Nucleus accumbens (tissue), 56 donors: ENCODE results near the gene FAM162A.

Source experiments
- DNase-seq, 56 donors: peaks; one replicate each; lab custom pipeline; 2025; lab: John Stamatoyannopoulos, UW

FAM162A gene

GRCh38 chr3:122382888-122383666, 905 bp upstream of the FAM162A start, which contains the start of gene MIX23:
TSS of gene MIX23 (minus strand) at chr3:122383231. CDS start at chr3:122383224, 7 bp downstream.
- DNase-seq: peak; percentile 5 to 92 (median 76)

- DNase-seq: no peak
Observed at GRCh38 chr3:122387709-122388108, 3.7 kb downstream of the FAM162A start.

GRCh38 chr3:122389197-122389596, 5.2 kb downstream of the FAM162A start:
- no peak for DNase-seq

DNA sequence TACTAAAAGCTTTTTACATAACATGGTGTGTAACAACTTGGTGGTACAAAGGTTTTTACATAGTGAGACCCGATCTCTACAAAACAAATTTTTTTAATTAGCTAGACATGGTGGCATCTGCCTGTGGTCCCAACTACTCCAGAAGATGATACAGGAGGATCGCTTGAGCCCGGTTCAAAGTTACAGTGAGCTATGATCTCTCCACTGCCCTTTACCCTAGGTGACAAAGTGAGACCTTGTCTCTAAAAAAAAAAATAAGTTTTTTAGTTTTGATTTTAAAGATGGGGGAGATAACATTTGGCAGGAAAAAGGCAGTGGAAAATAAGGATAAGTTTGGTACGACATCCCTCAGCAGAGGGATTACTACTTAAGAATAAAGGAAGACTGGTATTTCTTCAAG, 5.9 kb downstream of the FAM162A start:
- no peak for DNase-seq

DNA sequence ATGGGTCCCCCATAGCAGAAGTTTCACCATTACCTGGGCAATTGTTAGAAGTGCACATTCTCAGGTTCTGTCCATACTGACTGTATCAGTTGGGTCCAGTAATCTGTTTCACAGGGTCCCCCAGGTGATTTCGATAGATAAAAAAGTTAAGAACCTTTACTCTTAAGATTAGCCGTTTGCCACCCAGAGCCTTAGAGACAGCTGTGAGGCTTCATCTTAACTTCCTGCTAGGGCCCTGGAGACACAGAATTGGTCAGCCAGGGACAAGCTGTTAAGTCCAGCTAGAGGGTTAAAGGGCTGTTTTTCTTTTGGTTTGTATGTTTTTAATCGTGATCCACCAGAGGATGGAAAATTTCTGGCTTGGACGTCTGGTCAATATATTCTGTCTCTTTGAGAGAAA, 6.7 kb downstream of the FAM162A start:
- no peak for DNase-seq

- DNase-seq: no peak
Observed at GRCh38 chr3:122391681-122392446, 7.9 kb downstream of the FAM162A start.

- DNase-seq: no peak
Observed at GRCh38 chr3:122392868-122393844, 9.2 kb downstream of the FAM162A start.

GRCh38 chr3:122394173-122394572, 10.2 kb downstream of the FAM162A start:
- DNase-seq: no peak

- no peak for DNase-seq
Observed at GRCh38 chr3:122395582-122395981, 11.6 kb downstream of the FAM162A start.

- no peak for DNase-seq
Observed at GRCh38 chr3:122396511-122396910, 12.5 kb downstream of the FAM162A start.

DNA sequence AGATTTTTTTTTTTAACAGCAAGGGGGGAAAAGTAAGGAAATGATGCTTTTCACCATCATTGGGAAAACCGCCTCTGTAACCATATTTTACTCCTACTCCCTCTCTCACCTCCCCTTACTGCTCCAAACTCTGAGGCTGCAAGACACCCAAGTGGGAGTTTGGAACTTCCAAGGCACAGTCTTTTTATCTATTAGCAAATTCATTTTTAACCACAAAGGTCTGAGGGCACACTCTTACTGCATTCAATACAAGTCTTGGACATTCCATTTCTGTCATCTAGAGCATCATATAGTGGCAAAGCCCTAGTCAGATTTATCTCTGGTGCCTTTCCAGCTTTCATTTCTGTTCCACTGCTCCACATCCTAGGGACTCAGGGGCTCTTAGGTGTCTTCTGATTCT, 13.2 kb downstream of the FAM162A start:
- peak in 1 of 56 donors; percentile 11 for DNase-seq

DNA sequence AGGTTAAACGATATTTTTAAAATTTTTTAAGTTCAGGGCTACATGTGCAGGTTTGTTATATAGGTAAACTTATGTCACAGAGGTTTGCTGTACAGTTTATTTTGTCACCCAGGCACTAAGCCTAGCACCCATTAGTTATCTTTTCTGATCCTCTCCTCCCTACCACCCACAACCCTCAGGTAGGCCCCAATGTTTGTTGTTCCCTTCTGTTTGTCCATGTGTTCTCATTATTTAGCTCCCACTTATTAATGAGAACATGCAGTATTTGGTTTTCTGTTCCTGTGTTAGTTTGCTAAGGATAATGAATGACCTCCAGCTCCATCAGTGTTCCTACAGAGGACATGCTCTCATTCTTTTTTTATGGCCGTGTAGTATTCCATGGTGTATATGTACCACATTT, 14.9 kb downstream of the FAM162A start:
- DNase-seq: no peak

GRCh38 chr3:122403489-122403888, 19.5 kb downstream of the FAM162A start:
- no peak for DNase-seq

GRCh38 chr3:122405015-122405414, 21.0 kb downstream of the FAM162A start:
- no peak for DNase-seq

GRCh38 chr3:122406198-122406597, 22.2 kb downstream of the FAM162A start:
- DNase-seq: no peak

- DNase-seq: no peak
Observed at GRCh38 chr3:122407946-122408345, 24.0 kb downstream of the FAM162A start.

GRCh38 chr3:122409446-122409845, 25.5 kb downstream of the FAM162A start:
- DNase-seq: no peak

DNA sequence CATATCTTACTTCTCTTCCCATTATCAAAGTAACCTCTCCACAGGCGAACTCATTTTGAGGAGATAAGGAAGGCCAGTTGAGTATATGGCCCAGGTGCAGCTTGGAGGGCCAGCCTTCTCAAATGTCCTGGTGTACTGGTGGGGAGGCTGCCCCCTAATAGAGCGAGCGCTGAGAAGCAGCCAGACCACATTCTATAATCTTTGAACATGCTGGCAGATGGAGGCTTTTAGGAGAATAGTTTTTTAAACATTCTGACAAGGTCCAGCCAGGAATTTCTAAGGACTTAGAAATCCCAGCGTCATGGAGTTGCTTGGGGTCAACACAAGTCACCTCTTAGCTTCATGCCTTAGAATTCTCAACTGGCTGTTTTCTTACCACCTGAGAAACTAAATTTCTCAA, 26.1 kb downstream of the FAM162A start:
- no peak for DNase-seq

- no peak for DNase-seq
Observed at GRCh38 chr3:122410639-122411038, 26.7 kb downstream of the FAM162A start.

GRCh38 chr3:122414391-122414790, 30.4 kb downstream of the FAM162A start:
- no peak for DNase-seq
